ENCODE measurements around the gene SCAMP2. TPM values are rescaled to one million over a fixed set of nuclear protein-coding genes. Genes with fewer than 3 reads are reported as not detected.

SCAMP2 gene
- total RNA-seq, 2 experiments from 2014 or later, result 108 to 115 TPM

DNA sequence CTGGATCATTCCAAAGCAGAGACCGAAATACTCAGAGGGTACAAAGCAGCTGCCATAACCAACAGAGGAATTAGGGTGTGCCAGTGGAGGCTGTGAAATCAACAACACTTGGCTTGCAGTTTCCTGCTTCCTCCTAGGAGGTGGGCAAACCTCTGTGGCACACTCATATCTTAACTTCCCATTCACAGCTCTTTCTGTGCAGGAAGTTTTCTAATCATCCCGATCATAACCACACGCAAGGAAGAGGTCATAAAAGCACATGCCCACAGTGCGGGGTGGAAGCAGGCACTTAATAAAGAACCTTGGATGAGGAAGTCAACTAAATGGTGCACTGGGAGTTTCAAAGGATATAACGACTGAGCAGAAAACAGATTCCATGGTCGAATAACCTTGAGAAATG is 5.1 kb downstream of the SCAMP2 start:
- peaks cover 58% of the 10 kb centered on the region for H3K36me3 Mint-ChIP-seq

DNA sequence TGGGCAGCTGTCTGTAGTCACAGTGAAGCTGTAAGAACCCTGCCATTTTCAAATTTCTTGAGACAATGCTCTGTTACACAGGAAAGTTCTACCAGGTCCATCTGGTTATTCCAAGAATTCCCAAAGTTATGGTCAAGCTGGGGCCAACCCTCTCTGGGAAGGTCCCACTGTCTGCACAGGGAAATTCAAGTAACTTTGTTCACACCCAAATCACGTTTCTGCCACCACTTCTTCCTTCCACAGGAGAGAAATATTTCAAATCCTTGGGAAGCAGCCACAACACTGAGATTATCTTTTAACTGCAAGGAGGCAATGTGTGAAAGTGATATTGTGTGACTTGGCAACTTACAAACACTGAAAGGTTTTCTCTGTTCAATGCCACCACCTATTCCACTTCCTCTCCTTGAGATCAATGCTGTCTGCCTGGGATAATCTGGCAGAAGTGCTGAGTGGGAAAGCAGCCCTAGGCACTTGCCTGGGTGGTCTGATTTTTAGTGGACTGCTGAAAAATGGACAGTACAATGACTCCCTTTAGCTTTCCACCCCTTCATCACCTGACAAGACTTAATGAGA is 5.6 kb downstream of the SCAMP2 start:
- Mint-ChIP-seq H3K27ac (peak overlapping the region; percentile 95), H3K36me3 (peaks cover 54% of the 10 kb centered on the region)

More for the DNA sequence above, 5.1 kb downstream of the SCAMP2 start:
- CTCF ChIA-PET, result interaction anchor here (0.7 to 3.4 kb wide), 7 partner anchors 9 to 39 kb away, joined by 3 to 19 read pairs (median 4); partner anchors contain the start of gene FAM219B
- Mint-ChIP-seq H3K4me1 (peaks cover 84% of the 10 kb centered on the region), H3K27me3 (no peaks in the 10 kb centered on the region), H3K27ac (peak overlapping the region; percentile 95), H3K9me3 (ENCODE audit: low read depth) (no peaks in the 10 kb centered on the region), H3K4me3 (peak overlapping the region; percentile 18)
- DNase-seq (no peak), ATAC-seq (no peak)

DNA sequence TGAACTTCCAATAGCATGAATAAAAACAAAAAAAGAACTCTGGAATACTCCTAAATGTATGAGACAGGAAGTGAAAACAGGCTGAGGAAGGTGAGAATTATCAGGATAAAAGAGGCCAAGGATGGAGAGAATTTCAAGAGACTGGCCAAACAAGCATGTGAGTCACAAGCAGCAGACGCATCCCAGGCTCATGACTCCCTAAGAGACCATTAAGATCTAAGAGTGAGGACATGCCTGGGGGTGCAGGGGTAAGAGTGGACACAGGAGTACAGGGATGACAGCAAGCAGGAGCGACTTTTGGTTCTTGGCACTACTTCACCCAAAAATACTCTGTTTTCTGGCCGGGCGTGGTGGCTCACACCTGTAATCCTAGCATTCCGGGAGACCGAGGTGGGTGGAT is 7.1 kb downstream of the SCAMP2 start:
- CTCF ChIA-PET, result interaction anchor here (2.7 kb wide), 1 partner anchor 35 kb away, joined by 19 read pairs; no protein-coding TSS in a partner anchor
- ATAC-seq, result no peak
- H3K27ac Mint-ChIP-seq, result peak overlapping the region; percentile 47
- DNase-seq, result no peak
- H3K36me3 Mint-ChIP-seq, result peaks cover 51% of the 10 kb centered on the region
- no peak overlapping the region for H3K4me3 Mint-ChIP-seq
- no peaks in the 10 kb centered on the region for H3K9me3 Mint-ChIP-seq (ENCODE audit: low read depth)
- H3K4me1 Mint-ChIP-seq, result peaks cover 77% of the 10 kb centered on the region
- no peaks in the 10 kb centered on the region for H3K27me3 Mint-ChIP-seq

More for the DNA sequence above, 5.6 kb downstream of the SCAMP2 start:
- Mint-ChIP-seq H3K4me3 (peak overlapping the region; percentile 18), H3K27me3 (no peaks in the 10 kb centered on the region), H3K9me3 (ENCODE audit: low read depth) (no peaks in the 10 kb centered on the region), H3K4me1 (peaks cover 81% of the 10 kb centered on the region)
- DNase-seq (no peak), ATAC-seq (no peak)
- CTCF ChIA-PET, result interaction anchor here (0.7 to 2.7 kb wide), 4 partner anchors 9 to 34 kb away, joined by 3 to 19 read pairs (median 4); no protein-coding TSS in a partner anchor

DNA sequence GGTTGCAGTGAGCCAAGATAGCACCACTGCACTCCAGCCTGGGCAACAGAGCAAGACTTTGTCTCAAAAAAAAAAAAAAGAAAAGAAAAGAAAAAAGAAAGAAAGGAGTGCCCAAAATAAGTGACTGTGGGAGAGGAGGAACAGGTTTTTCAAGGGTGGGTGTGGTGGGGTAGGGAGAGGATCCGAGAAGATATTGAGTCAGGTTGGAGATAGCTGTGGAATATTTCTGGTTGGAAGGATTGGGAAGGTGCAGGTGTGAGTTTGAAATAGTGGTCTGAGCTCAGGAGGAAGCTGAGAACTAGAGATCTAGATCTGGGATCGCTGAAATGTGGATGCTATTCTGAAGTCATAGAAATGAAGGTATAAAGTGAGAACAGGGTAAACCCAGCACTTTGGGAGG is 7.8 kb downstream of the SCAMP2 start:
- ATAC-seq (no peak), DNase-seq (no peak)
- no peaks in the 10 kb centered on the region for H3K9me3 Mint-ChIP-seq (ENCODE audit: low read depth)
- no peak overlapping the region for H3K4me3 Mint-ChIP-seq
- peak overlapping the region; percentile 68 for H3K27ac Mint-ChIP-seq
- H3K4me1 Mint-ChIP-seq, result peaks cover 70% of the 10 kb centered on the region
- CTCF ChIA-PET, result interaction anchor here (1.2 kb wide), 1 partner anchor 11 kb away, joined by 3 read pairs; no protein-coding TSS in a partner anchor
- no peaks in the 10 kb centered on the region for H3K27me3 Mint-ChIP-seq
- peaks cover 47% of the 10 kb centered on the region for H3K36me3 Mint-ChIP-seq

DNA sequence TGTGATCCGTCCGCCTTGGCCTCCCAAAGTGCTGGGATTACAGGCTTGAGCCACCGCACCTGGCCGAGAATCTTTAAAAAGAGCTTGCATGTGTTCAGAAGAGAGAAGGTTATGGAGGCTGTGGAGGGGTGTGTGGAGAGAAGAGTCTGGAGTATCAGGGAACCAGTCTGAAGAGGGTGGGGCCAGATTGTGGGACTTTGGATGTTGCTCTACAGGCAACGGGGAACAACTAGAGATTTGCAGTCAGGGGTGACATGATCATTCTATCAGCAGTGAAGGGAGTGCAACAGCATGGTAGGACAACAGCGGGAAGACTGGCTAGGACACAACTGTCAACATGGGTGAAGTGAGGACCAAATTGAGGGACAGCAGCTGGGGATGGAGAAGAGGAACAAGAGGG is 8.9 kb downstream of the SCAMP2 start:
- no peaks in the 10 kb centered on the region for H3K27me3 Mint-ChIP-seq
- H3K9me3 Mint-ChIP-seq (ENCODE audit: low read depth), result no peaks in the 10 kb centered on the region
- CTCF ChIA-PET, result interaction anchor here (0.8 to 1.5 kb wide), 4 partner anchors 30 to 95 kb away, joined by 3 to 4 read pairs (median 3); no protein-coding TSS in a partner anchor
- H3K4me1 Mint-ChIP-seq, result peaks cover 66% of the 10 kb centered on the region
- DNase-seq (no peak), ATAC-seq (no peak)
- H3K27ac Mint-ChIP-seq, result peak overlapping the region; percentile 76
- no peak overlapping the region for H3K4me3 Mint-ChIP-seq
- peaks cover 40% of the 10 kb centered on the region for H3K36me3 Mint-ChIP-seq

DNA sequence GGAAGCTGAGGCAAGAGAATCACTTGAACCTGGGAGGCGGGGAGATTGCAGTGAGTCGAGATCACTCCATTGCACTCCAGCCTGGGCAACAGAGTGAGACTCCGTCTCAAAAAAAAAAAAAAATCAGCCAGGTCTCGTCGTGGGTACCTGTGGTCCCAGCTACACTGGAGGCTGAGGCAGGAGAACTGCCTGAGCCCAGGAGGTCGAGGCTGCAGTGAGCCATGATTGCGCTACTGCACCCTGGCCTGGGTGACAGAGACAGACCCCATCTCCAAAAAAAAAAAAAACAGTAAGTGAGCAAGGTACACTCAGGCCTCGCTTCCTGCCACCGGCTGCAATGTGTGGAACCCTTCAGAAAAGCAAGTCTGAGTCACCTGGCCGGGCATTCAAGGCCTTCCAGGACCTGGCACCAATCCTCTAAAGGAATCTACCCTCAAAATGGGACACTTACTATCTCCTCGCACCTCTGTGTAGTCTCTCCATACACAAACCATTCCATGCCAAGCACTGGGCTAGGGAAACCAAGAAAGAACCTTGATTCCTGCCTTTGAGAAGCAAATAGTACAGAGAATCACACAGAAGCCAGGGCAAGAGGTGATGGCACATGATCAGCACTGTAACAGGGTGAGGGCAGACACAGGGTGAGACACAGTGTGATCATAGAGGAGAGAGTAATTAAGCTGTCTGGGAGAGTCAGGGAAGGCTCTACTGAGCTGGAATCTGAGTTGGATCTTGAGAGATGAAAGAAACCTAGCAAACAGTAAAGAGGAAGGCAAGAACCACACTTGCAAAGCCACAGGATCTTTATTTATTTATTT is 9.7 kb downstream of the SCAMP2 start:
- no peaks in the 10 kb centered on the region for H3K9me3 Mint-ChIP-seq (ENCODE audit: low read depth)
- H3K4me3 Mint-ChIP-seq, result no peak overlapping the region
- DNase-seq (no peak), ATAC-seq (peak; percentile 41)
- H3K4me1 Mint-ChIP-seq, result peaks cover 66% of the 10 kb centered on the region
- no peaks in the 10 kb centered on the region for H3K27me3 Mint-ChIP-seq
- CTCF ChIA-PET, result interaction anchor here (0.8 to 1.5 kb wide), 4 partner anchors 31 to 94 kb away, joined by 3 to 4 read pairs (median 3); no protein-coding TSS in a partner anchor
- H3K36me3 Mint-ChIP-seq, result peaks cover 38% of the 10 kb centered on the region
- peak overlapping the region; percentile 81 for H3K27ac Mint-ChIP-seq

DNA sequence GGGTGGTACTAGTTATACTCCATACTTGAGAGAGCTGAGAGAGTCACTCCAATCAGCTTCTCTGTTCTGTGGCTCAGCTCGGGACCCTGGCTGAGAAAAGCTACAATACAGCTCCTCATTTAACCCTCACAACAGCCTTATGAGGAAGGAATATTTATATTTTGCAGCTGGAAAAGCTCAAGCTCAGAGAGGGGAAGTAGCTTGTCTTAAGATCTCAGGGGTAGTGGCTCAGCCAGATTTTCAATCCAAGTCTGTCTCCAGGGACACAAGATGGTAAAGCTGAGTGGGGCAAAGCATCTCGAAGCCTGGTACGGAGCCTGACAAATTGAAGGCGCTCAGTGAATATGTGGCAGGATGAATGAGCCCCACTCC is 14.8 kb downstream of the SCAMP2 start:
- ATAC-seq (no peak), DNase-seq (no peak)
- peaks cover 8% of the 10 kb centered on the region for H3K36me3 Mint-ChIP-seq
- peaks cover 47% of the 10 kb centered on the region for H3K4me1 Mint-ChIP-seq
- no peak overlapping the region for H3K4me3 Mint-ChIP-seq
- CTCF ChIA-PET, result interaction anchor here (0.9 to 7.5 kb wide), 12 partner anchors 10 to 92 kb away, joined by 3 to 66 read pairs (median 6); partner anchors contain the start of gene FAM219B
- peak overlapping the region; percentile 91 for H3K27ac Mint-ChIP-seq
- no peaks in the 10 kb centered on the region for H3K9me3 Mint-ChIP-seq (ENCODE audit: low read depth)
- no peaks in the 10 kb centered on the region for H3K27me3 Mint-ChIP-seq

DNA sequence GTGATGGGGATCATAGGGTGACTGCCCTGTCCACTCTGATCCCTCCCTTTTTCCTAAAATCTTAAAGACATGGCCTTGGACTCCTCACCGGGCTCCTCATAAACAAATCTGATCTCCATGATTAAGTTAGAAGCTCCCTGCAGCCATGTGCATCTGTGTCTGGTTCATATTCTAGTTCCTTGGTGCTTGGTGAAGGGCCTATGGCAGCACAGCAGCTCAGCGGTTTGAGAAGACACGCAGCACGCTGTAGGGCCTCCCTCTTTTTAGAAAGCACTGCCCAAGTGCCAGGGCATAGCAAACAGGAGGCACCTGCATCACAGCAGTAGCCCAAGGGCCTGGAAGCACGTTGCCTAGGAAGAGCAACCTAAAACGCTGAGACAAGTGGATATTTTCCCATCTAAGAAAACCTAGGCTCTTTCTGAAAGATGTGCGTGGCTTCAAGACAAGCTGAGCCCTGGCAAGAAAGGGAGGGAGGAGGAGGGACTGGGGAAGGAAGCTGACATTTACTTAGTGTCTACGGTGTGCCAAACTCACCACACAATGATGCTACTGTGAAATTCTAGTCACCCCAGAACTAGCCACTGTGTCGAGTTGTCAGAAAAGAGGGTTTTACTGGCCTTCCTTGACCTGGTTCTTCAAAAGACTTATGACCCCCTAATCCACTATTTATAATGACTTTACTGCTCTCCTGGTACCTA is 15.3 kb downstream of the SCAMP2 start:
- no peak overlapping the region for H3K4me3 Mint-ChIP-seq
- peak overlapping the region; percentile 91 for H3K27ac Mint-ChIP-seq
- CTCF ChIA-PET, result interaction anchor here (0.6 to 7.5 kb wide), 13 partner anchors 10 to 93 kb away, joined by 3 to 66 read pairs (median 6); partner anchors contain the start of gene FAM219B
- H3K9me3 Mint-ChIP-seq (ENCODE audit: low read depth), result no peaks in the 10 kb centered on the region
- ATAC-seq (peak; percentile 79), DNase-seq (peak; percentile 65)
- H3K27me3 Mint-ChIP-seq, result no peaks in the 10 kb centered on the region
- peaks cover 44% of the 10 kb centered on the region for H3K4me1 Mint-ChIP-seq
- H3K36me3 Mint-ChIP-seq, result peaks cover 11% of the 10 kb centered on the region

DNA sequence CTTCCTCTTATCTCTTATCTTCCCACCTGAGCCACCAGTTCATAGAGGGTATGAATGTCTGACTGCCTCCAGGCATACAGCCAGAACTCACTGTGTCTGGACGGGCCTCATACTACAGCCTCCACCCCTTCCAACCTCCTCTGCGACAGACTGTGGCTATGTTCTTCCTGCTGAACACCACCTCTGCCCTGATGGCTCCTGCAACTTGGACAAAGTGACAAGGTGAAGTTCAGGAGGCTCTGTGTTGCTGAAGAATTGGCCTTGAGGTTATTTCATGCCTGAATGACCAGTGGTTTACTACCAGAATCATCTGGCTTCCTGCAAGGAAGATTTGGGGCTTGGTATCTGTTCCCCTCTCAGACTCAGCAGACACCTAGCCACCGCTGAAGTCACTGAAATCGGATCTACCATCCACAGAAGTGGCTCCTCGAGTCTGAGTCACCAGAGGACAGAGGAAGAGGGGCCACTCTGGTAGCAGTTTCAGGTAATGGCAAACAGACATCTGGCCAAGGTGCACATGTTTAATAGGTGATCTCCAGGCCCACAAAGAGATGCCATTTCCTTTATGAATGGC is 16.0 kb downstream of the SCAMP2 start:
- ATAC-seq, result no peak
- peaks cover 11% of the 10 kb centered on the region for H3K36me3 Mint-ChIP-seq
- H3K4me1 Mint-ChIP-seq, result peaks cover 43% of the 10 kb centered on the region
- no peak overlapping the region for H3K4me3 Mint-ChIP-seq
- no peaks in the 10 kb centered on the region for H3K27me3 Mint-ChIP-seq
- H3K9me3 Mint-ChIP-seq (ENCODE audit: low read depth), result no peaks in the 10 kb centered on the region
- CTCF ChIA-PET, result interaction anchor here (0.6 to 7.5 kb wide), 9 partner anchors 13 to 93 kb away, joined by 3 to 66 read pairs (median 8); no protein-coding TSS in a partner anchor
- peak overlapping the region; percentile 91 for H3K27ac Mint-ChIP-seq
- no peak for DNase-seq

DNA sequence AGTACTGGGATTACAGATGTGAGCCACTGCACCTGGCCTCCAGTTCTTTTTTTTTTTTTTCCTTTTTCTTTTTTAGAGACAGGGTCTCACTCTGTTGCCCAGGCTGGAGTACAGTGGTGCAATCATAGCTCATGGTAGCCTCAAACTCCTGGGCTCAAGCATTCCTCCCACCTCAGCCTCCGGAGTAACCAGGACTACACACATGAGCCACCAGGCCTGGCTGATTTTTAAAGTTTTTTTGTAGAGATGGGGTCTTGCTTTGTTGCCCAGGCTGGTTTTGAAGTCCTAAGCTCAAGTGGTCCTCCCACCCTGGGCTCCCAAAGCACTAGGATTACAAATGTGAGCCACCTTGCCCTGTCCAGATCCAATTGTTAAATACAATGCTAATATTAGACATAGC is 16.6 kb downstream of the SCAMP2 start:
- CTCF ChIA-PET, result interaction anchor here (1.2 to 7.5 kb wide), 7 partner anchors 13 to 94 kb away, joined by 3 to 66 read pairs (median 7); no protein-coding TSS in a partner anchor
- DNase-seq (no peak), ATAC-seq (no peak)
- peaks cover 43% of the 10 kb centered on the region for H3K4me1 Mint-ChIP-seq
- no peaks in the 10 kb centered on the region for H3K9me3 Mint-ChIP-seq (ENCODE audit: low read depth)
- H3K36me3 Mint-ChIP-seq, result peaks cover 14% of the 10 kb centered on the region
- H3K4me3 Mint-ChIP-seq, result no peak overlapping the region
- peak overlapping the region; percentile 91 for H3K27ac Mint-ChIP-seq
- no peaks in the 10 kb centered on the region for H3K27me3 Mint-ChIP-seq

DNA sequence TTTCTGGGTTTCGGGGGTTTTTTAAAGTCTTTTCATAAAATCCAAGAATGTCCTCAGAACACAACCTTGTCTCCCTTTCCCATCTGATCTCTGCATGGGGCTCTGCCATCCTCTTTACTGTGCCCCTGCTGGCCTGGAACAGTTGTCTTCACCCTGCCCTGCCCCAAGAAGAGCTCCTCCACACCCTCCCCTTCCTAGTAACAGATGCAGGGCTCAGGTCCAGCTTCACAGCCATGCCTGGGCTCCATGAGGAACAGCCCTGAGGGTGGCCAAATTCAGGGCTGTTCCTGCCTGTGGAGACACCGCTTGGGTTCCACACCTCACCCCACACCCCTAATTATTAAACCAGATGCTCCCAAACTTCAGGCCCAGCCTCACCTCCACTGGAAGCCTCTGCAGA is 17.3 kb downstream of the SCAMP2 start:
- peak overlapping the region; percentile 76 for H3K27ac Mint-ChIP-seq
- H3K9me3 Mint-ChIP-seq (ENCODE audit: low read depth), result no peaks in the 10 kb centered on the region
- CTCF ChIA-PET, result interaction anchor here (0.7 to 7.5 kb wide), 7 partner anchors 11 to 95 kb away, joined by 3 to 66 read pairs (median 5); no protein-coding TSS in a partner anchor
- H3K4me1 Mint-ChIP-seq, result peaks cover 38% of the 10 kb centered on the region
- H3K4me3 Mint-ChIP-seq, result no peak overlapping the region
- no peak for DNase-seq
- H3K27me3 Mint-ChIP-seq, result no peaks in the 10 kb centered on the region
- ATAC-seq, result no peak
- peaks cover 18% of the 10 kb centered on the region for H3K36me3 Mint-ChIP-seq

DNA sequence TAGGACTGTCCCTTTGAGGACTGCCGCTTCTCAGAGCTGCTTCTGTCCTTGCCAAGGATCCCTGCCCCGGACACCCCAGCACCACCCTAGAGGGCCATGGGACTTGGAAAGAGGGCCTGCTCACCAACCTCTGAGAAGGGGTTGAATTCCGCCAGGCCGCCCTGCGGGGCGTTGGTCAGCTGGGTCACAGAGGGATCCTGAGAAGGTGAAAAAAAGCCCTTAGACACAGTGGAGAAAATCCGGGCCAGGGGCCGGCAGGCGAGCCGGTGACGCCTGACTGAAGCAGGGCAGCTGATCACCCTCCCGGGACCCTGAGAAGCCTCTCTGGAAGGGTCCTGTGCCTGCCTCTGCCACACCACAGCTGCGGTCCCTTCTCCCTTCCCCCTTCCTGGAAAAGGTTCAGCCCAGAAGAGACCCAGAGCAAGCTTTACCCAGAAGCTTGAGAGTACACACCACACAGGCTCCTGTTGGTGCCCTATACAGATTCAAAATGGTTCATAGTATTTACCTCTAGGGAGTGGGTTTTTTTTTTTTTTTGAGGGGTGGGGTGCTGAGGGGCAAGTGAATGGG is 18.6 kb downstream of the SCAMP2 start:
- Mint-ChIP-seq H3K9me3 (ENCODE audit: low read depth) (no peaks in the 10 kb centered on the region), H3K4me1 (peaks cover 35% of the 10 kb centered on the region), H3K27me3 (no peaks in the 10 kb centered on the region), H3K36me3 (peaks cover 22% of the 10 kb centered on the region), H3K27ac (no peak overlapping the region), H3K4me3 (no peak overlapping the region)
- CTCF ChIA-PET, result interaction anchor here (0.9 to 7.5 kb wide), 7 partner anchors 8 to 83 kb away, joined by 3 to 66 read pairs (median 3); no protein-coding TSS in a partner anchor
- DNase-seq (no peak), ATAC-seq (no peak)

All from activated CD8-positive, alpha-beta memory T cell treated with anti-CD3 and anti-CD28 coated beads, Interleukin-2, amount 10 ng/mL, durations not matched to agents 7 days and 5 days (primary cell).